ENCODE data around the gene MISP3. TPM values are rescaled to one million over a fixed set of nuclear protein-coding genes. Genes with fewer than 3 reads are reported as not detected.

The MISP3 gene
- total and polyA plus RNA-seq, 5 experiments from 2014 or later, result 0.36 to 1.4 (median 0.59) TPM

DNA sequence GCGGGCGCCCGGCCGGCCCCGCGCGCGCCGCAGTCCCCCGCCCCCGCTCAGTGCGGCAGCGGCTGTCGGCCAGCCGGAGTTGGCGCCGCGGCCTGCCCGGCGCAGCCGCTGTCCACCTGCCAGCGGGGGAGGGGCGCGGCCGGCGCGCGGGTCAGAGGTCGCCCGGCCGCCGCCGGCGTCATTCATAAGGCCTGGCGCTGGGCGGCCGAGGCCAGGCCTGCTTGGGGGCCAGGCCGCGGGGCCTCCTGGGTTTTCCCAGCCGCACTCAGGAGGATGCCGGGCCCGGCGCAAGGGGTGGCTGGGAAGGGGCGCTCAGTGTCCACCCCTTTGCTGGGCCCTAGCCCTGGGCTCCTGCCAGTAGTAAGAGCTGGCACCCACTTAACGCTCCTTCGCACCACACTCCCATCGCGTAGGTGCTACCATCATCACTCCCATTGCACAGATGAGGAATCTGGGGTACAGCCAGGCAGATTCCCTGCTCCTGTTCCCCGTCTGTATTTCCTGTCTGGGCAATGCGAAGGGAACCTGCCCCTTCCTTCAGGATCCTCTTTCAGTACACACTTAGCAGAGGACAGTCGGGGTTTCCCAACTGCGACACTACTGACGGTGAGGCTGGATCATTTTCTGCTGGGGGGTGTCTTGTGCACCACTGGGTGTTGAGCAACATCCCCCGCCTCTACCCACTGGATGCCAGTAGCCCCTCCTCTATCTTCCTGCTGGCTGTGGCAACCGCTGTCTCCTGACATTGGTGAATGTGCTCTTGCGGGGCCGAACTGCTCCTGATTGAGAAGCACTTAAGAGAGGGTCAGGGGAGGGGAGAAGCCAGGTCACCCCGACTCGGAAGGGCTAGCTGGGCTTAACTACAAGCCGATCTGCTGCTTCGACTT is 45.8 kb downstream of the MISP3 start:
- POLR2A ChIA-PET, result interaction anchor here (0.7 to 5.2 kb wide), 8 partner anchors 18 to 1680 kb away, joined by 3 to 46 read pairs (median 4); partner anchors contain the start of genes ASF1B and RFX1
- H3K9me3 Mint-ChIP-seq, result no peaks in the 10 kb centered on the region

GRCh38 chr19:14119146-14119545 is 46.6 kb downstream of the MISP3 start:
- Mint-ChIP-seq H3K4me3 (peak overlapping the region; percentile 86 to 97 (median 94)), H3K36me3 (no peaks in the 10 kb centered on the region), H3K27me3 (no peaks in the 10 kb centered on the region), H3K9me3 (no peaks in the 10 kb centered on the region), H3K4me1 (peaks cover 20 to 39% (median 36%) of the 10 kb centered on the region in 4 donors), H3K27ac (peak overlapping the region; percentile 89 to 99 (median 98))
- ATAC-seq (no peak), DNase-seq (no peak)
- POLR2A ChIA-PET, result interaction anchor here (0.7 to 5.2 kb wide), 4 partner anchors 17 to 344 kb away, joined by 4 to 46 read pairs (median 4); partner anchors contain the start of gene ASF1B

More for the DNA sequence above, 45.8 kb downstream of the MISP3 start:
- Mint-ChIP-seq H3K4me3 (peak overlapping the region; percentile 86 to 97 (median 94)), H3K27ac (peak overlapping the region; percentile 89 to 99 (median 98)), H3K4me1 (peaks cover 25 to 46% (median 43%) of the 10 kb centered on the region in 4 donors), H3K36me3 (no peaks in the 10 kb centered on the region), H3K27me3 (no peaks in the 10 kb centered on the region)
- DNase-seq (peak; percentile 23 to 78 (median 60)), ATAC-seq (peak in 1 of 2 donors; percentile 27)

- Mint-ChIP-seq H3K27ac (peak overlapping the region in 7 of 10 donors; percentile 9 to 97 (median 55)), H3K36me3 (no peaks in the 10 kb centered on the region), H3K4me1 (peaks cover 20 to 33% (median 32%) of the 10 kb centered on the region in 4 donors), H3K27me3 (no peaks in the 10 kb centered on the region), H3K4me3 (peak overlapping the region in 3 of 10 donors; percentile 7 to 51 (median 36)), H3K9me3 (no peaks in the 10 kb centered on the region)
- POLR2A ChIA-PET, result interaction anchor here (0.7 to 1.3 kb wide), 4 partner anchors 17 to 345 kb away, joined by 4 read pairs; partner anchors contain the start of gene ASF1B
- no peak for ATAC-seq
- no peak for DNase-seq
Measured at GRCh38 chr19:14119644-14120496, 47.3 kb downstream of the MISP3 start.

DNA sequence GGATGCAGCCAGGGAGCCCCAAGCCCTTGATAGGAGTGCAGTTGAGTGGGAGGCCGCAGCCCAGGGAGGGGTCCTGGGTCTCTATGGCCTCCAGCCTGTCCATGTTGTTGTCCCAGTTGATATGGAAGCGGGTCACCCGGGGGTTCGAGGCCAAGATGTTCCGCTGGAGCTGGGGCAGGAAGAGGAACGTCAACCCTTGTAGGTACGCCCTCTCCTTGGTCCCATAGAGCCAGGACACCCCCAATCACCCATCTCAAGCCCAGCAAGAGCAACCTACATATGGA is 47.9 kb downstream of the MISP3 start:
- no peak for ATAC-seq
- Mint-ChIP-seq H3K4me1 (peaks cover 18 to 28% (median 26%) of the 10 kb centered on the region in 4 donors), H3K9me3 (no peaks in the 10 kb centered on the region), H3K27me3 (no peaks in the 10 kb centered on the region), H3K36me3 (no peaks in the 10 kb centered on the region), H3K27ac (no peak overlapping the region), H3K4me3 (no peak overlapping the region)
- POLR2A ChIA-PET, result interaction anchor here (0.6 to 1.0 kb wide), 2 partner anchors 11 to 16 kb away, joined by 4 read pairs; partner anchors contain the start of gene ASF1B
- no peak for DNase-seq

DNA sequence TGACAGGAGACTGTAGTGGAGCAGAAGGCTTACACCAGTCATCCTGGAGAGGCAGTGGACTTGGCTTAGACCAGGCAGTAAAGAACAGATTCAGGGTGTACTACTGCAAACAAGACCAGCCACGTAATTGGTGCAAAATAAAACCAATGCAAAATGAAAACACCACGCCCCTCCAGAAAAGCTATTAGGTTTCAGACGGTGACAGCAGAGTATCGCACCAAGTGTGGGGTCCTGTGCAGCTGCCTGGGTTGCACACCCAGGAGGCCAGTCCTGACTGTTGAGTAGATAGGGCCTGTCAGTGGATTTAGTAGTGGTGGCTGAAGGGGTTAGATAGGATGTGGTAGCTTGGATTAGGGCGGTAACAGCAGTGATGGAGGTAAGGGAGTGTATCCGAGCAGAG is 50.3 kb downstream of the MISP3 start:
- Mint-ChIP-seq H3K4me3 (no peak overlapping the region), H3K27me3 (no peaks in the 10 kb centered on the region), H3K36me3 (no peaks in the 10 kb centered on the region), H3K27ac (peak overlapping the region in 1 of 10 donors; percentile 60), H3K4me1 (peaks cover 6 to 13% (median 11%) of the 10 kb centered on the region in 4 donors), H3K9me3 (no peaks in the 10 kb centered on the region)
- DNase-seq (no peak), ATAC-seq (no peak)
- POLR2A ChIA-PET, result interaction anchor here (0.6 to 1.1 kb wide), 3 partner anchors 14 to 422 kb away, joined by 3 to 4 read pairs (median 4); partner anchors contain the start of gene ASF1B

Other genes with a start within 250 kb of the MISP3 start
- gene NANOS3, start 195.7 kb upstream of the MISP3 start, total RNA-seq, result not detected
- not detected for gene NANOS3, start 195.7 kb upstream of the MISP3 start, polyA plus RNA-seq
- 1 to 10 TPM; 3.0 to 3.7 TPM for gene BRME1, start 166.7 kb upstream of the MISP3 start, total RNA-seq
- gene BRME1, start 166.7 kb upstream of the MISP3 start, polyA plus RNA-seq, result under 1 TPM; 0.49 to 0.94 (median 0.76) TPM
- 10 to 100 TPM; 29.7 to 30.7 TPM for gene CC2D1A, start 166.6 kb upstream of the MISP3 start, total RNA-seq
- 10 to 100 TPM in 1 of 3 donors, 1 to 10 TPM in 2; 4.3 to 10.5 (median 5.5) TPM for gene CC2D1A, start 166.6 kb upstream of the MISP3 start, polyA plus RNA-seq
- gene PODNL1, start 134.4 kb upstream of the MISP3 start, total RNA-seq, result not detected
- gene PODNL1, start 134.4 kb upstream of the MISP3 start, polyA plus RNA-seq, result not detected
- gene DCAF15, start 120.3 kb upstream of the MISP3 start, total RNA-seq, result 10 to 100 TPM; 93.5 to 93.6 TPM
- 1 to 10 TPM; 2.9 to 6.0 (median 3.4) TPM for gene DCAF15, start 120.3 kb upstream of the MISP3 start, polyA plus RNA-seq
- gene RFX1, start 66.5 kb upstream of the MISP3 start, total RNA-seq, result 10 to 100 TPM; 17.1 to 18.8 TPM
- gene RFX1, start 66.5 kb upstream of the MISP3 start, polyA plus RNA-seq, result 1 to 10 TPM in 2 of 3 donors, under 1 TPM in 1; 0.84 to 1.1 (median 1.0) TPM
- not detected for gene RLN3, start 44.6 kb upstream of the MISP3 start, total RNA-seq
- gene RLN3, start 44.6 kb upstream of the MISP3 start, polyA plus RNA-seq, result under 1 TPM in 1 of 3 donors, not detected in 2; 0.50 TPM
- gene IL27RA, start 41.0 kb upstream of the MISP3 start, total RNA-seq, result 10 to 100 TPM; 54.2 to 54.7 TPM
- 10 to 100 TPM; 54.5 to 91.2 (median 83.9) TPM for gene IL27RA, start 41.0 kb upstream of the MISP3 start, polyA plus RNA-seq
- not detected for gene PALM3, start 10.7 kb upstream of the MISP3 start, total RNA-seq
- gene PALM3, start 10.7 kb upstream of the MISP3 start, polyA plus RNA-seq, result under 1 TPM in 1 of 3 donors, not detected in 2; 0.13 TPM
- under 1 TPM in 1 of 2 experiments, not detected in 1; 0.85 TPM for gene C19orf67, start 13.0 kb downstream of the MISP3 start, total RNA-seq
- gene C19orf67, start 13.0 kb downstream of the MISP3 start, polyA plus RNA-seq, result not detected
- gene SAMD1, start 18.0 kb downstream of the MISP3 start, total RNA-seq, result 10 to 100 TPM; 66.4 to 68.3 TPM
- 1 to 10 TPM; 2.3 to 5.2 (median 2.7) TPM for gene SAMD1, start 18.0 kb downstream of the MISP3 start, polyA plus RNA-seq
- gene PRKACA, start 45.0 kb downstream of the MISP3 start, total RNA-seq, result 10 to 100 TPM; 54.7 to 56.8 TPM
- 1 to 10 TPM; 1.1 to 1.8 (median 1.3) TPM for gene PRKACA, start 45.0 kb downstream of the MISP3 start, polyA plus RNA-seq
- gene ASF1B, start 63.8 kb downstream of the MISP3 start, total RNA-seq, result 1 to 10 TPM; 2.7 to 4.6 TPM
- gene ASF1B, start 63.8 kb downstream of the MISP3 start, polyA plus RNA-seq, result 1 to 10 TPM; 2.3 to 4.2 (median 3.7) TPM
- 10 to 100 TPM; 24.8 to 28.0 TPM for gene ADGRL1, start 133.4 kb downstream of the MISP3 start, total RNA-seq
- under 1 TPM; 0.29 to 0.96 (median 0.51) TPM for gene ADGRL1, start 133.4 kb downstream of the MISP3 start, polyA plus RNA-seq

Measured in naive thymus-derived CD8-positive, alpha-beta T cell (primary cell).